AG04449 (cell line): ENCODE results near the gene TPRKB.
"Not testable (repeated sequence)": the region's sequence is repeated elsewhere in the genome, so short reads cannot be mapped to it uniquely, and the experiment has no call there.

Experiments
- CTCF ChIA-PET: fragments of 350-600 bp; formaldehyde crosslinking; extraction: SDS; loops from one replicate; lab custom pipeline; 2021; ENCODE audit warnings: antibody characterized with exemption; lab: Yijun Ruan, JAX
- POLR2A ChIA-PET: fragments of 400-600, 350-600 bp; formaldehyde crosslinking; extraction: SDS; loops from one replicate; lab custom pipeline; 2020; ENCODE audit warnings: antibody characterized with exemption, inconsistent platforms; lab: Yijun Ruan, JAX
- DNase-seq: peaks from one replicate; pipeline ENCODE4 v3.0.0-alpha.2; 2010; ENCODE audit warnings: low read depth, low spot score
- H3K4me3 ChIP-seq: 2 replicates; pipeline ENCODE4 v1.5.1; 2011; ENCODE audit warnings: low read depth, mild to moderate bottlenecking, control low read depth, low read length
- TF ChIP-seq, protein P1 (sequence below): IDR thresholded peaks from one replicate; pipeline ENCODE4 v1.5.1; 2011; ENCODE audit warnings: mild to moderate bottlenecking, moderate library complexity, low read length, control low read depth, inconsistent platforms; ENCODE audit not compliant: insufficient read depth; ENCODE audit errors: missing control alignments

TPRKB gene

DNA sequence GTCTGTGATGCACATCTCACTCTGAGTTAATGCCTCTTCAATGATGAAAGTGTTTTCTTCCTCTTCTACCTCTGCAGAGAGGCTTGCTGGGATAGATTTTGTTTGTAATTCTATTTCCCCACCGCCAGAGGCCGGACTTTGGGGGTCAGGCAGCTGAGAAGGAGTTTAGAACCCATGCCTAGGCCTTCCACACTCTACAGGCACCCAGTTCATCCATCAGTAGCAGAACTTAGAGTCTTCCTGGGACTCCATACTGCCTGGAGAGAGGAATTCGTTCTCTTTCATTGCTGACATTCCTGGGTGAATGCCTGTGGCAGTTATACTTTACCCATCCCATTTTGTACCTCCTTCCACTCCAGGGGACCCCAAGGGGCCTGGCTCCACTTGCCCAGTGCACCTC, 9.1 kb downstream of the TPRKB start:
- H3K4me3 ChIP-seq, result no peak overlapping the region
- ChIA-PET CTCF (no interaction called here), POLR2A (no interaction called here)
- no peak for DNase-seq
- TF ChIP-seq, protein P1, sequence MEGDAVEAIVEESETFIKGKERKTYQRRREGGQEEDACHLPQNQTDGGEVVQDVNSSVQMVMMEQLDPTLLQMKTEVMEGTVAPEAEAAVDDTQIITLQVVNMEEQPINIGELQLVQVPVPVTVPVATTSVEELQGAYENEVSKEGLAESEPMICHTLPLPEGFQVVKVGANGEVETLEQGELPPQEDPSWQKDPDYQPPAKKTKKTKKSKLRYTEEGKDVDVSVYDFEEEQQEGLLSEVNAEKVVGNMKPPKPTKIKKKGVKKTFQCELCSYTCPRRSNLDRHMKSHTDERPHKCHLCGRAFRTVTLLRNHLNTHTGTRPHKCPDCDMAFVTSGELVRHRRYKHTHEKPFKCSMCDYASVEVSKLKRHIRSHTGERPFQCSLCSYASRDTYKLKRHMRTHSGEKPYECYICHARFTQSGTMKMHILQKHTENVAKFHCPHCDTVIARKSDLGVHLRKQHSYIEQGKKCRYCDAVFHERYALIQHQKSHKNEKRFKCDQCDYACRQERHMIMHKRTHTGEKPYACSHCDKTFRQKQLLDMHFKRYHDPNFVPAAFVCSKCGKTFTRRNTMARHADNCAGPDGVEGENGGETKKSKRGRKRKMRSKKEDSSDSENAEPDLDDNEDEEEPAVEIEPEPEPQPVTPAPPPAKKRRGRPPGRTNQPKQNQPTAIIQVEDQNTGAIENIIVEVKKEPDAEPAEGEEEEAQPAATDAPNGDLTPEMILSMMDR, result no peak

DNA sequence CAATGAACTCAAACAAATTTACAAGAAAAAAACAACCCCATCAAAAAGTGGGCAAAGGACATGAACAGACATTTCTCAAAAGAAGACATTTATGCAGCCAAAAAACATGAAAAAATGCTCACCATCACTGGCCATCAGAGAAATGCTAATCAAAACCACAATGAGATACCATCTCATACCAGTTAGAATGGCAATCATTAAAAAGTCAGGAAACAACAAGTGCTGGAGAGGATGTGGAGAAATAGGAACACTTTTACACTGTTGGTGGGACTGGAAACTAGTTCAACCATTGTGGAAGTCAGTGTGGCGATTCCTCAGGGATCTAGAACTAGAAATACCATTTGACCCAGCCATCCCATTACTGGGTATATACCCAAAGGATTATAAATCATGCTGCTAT, 10.5 kb downstream of the TPRKB start:
- POLR2A ChIA-PET, DNase-seq, CTCF ChIA-PET, H3K4me3 ChIP-seq: not testable (repeated sequence)

DNA sequence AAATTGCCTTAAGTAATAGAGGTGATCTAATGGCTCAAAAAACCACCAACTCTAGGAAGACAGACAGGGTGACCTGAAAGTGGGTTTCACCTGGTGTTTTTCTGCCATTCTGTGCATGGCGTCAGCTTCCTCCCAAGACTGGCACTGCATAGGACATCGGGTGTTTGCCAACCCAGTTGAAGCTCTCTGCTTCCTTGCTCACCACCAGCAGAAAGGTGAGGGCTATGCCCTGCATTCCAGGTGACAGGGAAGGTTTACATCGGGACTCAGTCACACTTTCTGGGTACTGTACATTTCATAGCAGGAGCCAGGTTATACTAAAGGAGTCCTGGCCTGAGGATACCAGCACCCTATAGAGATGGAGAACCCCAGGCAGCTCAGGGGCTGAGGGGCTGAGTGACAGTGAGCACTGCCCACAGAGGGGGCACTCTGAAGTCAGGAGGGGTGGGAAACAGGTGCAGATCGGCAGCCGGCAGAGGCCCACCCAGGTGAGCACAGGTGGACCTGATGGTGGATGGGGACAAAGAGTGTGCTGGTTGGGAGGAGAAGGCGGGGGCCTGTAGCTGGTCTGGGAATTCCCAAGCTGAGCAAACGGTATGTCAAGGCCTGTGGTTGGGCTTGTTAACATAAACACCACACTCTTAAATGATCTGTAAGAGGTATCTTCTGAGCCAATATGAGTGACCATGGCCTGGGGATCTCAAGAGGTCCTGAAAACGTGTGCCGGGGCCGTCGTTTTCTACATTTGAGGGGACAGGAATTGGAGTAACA, 18.1 kb downstream of the TPRKB start:
- DNase-seq, result no peak
- ChIA-PET CTCF (no interaction called here), POLR2A (no interaction called here)
- H3K4me3 ChIP-seq, result no peak overlapping the region
- TF ChIP-seq, protein P1, result no peak

DNA sequence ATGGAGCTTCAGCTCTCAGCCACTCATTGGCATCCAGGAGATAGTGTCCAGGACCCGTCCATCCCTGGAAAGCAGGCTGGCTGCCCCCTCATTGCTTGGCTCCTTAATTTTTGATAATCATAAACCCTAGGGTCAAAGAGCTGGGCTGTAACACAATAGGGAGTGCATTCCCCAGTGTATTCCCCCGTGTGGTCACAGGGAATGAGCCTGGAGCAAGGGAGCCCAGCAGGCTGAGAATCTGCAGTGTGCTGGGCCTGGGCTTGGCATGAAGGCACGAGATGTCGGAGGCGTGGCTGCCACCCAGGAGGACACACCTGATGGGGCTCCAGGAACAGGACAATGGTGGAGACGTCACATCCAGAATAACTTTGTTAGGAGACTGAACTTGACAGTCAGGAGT, 18.7 kb downstream of the TPRKB start:
- ChIA-PET POLR2A (no interaction called here), CTCF (no interaction called here)
- no peak for DNase-seq
- TF ChIP-seq, protein P1, result no peak
- no peak overlapping the region for H3K4me3 ChIP-seq

DNA sequence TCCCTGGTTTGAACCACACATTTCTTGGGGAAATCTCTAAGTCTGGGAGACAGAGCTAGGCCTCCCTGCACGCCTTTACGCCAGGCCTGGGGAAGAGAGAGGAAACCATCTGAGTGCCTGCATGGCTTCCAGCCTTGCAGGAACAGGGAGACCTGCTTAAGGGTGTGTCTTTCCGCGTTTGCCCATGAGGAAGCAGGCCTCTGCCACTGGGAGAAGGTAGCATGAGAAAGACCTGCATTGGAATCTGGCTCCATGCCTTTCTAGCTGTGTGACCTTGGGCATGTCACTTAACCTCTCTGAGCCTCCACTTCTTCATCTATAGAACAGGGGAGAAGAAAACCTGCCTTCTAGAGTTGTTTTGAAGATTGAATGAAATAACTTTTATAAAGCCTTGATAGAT, 19.4 kb downstream of the TPRKB start:
- H3K4me3 ChIP-seq, CTCF ChIA-PET, DNase-seq, POLR2A ChIA-PET: not testable (repeated sequence)

DNA sequence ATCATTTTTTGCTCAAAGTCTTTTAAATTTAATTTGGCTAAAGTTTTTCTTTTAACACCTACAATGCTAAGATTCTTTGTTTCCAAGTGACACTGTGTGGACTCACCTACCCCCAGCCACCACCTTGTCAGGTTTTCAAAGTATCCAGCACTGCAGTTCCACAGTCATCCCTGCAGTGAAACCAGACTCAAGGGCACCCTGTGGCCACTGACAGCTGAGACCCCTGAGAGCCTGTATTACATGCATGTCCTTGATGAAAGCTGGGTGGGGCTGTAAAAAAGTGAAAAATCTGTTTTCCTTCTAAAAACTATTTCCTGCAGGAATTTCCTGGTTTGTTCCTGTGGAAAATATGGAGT, 19.9 kb downstream of the TPRKB start:
- CTCF ChIA-PET, result no interaction called here
- TF ChIP-seq, protein P1, result no peak
- DNase-seq, result no peak
- no peak overlapping the region for H3K4me3 ChIP-seq
- POLR2A ChIA-PET, result no interaction called here

DNA sequence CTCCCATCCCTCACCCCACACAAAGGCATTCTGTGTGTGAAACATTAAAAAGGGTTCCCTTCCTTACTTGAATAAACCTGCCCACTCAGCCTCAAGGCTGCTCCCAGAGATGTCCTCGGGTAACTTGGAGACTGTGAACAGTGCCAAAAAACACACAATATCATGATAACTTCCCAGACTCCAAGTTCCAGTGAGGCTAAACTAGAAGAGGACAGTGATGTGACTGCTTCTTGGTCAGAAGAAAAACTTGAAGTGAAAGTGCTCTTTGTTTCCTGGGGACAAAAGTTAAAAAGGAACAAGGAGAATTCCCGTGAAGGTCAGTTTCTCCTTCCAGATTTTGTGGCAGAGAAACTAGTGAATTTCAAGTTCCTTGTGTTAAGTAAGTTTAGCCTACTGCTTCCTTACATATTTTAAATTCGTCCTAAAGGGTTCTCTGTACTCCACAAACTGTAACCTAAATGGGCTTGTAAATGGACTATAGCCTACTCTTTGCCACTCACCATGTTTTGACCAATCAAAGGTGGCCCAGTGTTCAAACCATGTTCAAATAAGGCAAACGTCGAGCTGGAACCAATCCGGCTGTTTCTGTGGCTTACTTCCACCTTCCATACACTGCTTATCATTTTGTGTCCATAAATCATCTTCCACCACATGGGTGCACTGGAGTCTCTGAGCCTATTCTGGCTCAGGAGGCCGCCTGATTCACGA, 20.4 kb downstream of the TPRKB start:
- ChIA-PET CTCF (no interaction called here), POLR2A (no interaction called here)
- H3K4me3 ChIP-seq, result no peak overlapping the region
- TF ChIP-seq, protein P1, result no peak
- peak; percentile 1 for DNase-seq
